GM12865 (cell line): ENCODE results near the gene CCNJL.

Experiments used
- DNase-seq: peaks from one replicate; pipeline ENCODE4 v3.0.0; 2010; ENCODE audit warnings: low read depth
- H3K4me3 ChIP-seq: 2 replicates; pipeline ENCODE4 v1.5.1; 2011; ENCODE audit warnings: mild to moderate bottlenecking, low read depth, low read length, control low read depth
- CTCF ChIP-seq: IDR thresholded peaks from 2 replicates; pipeline ENCODE4 v1.5.1; 2011; ENCODE audit warnings: low read length, control low read depth, low read depth, inconsistent platforms; ENCODE audit not compliant: insufficient read depth; ENCODE audit errors: missing control alignments

Gene CCNJL

GRCh38 chr5:160274483-160274931 lies 37.9 kb downstream of the CCNJL start:
- no peak for TF ChIP-seq CTCF
- DNase-seq: peak; percentile 27
- no peak overlapping the region for H3K4me3 ChIP-seq

GRCh38 chr5:160272889-160273288 lies 39.5 kb downstream of the CCNJL start:
- no peak for TF ChIP-seq CTCF
- DNase-seq: no peak
- H3K4me3 ChIP-seq: no peak overlapping the region

- DNase-seq: no peak
- no peak for TF ChIP-seq CTCF
- H3K4me3 ChIP-seq: no peak overlapping the region
These were observed 40.1 kb downstream of the CCNJL start for GRCh38 chr5:160272264-160272663.

- no peak overlapping the region for H3K4me3 ChIP-seq
- no peak for TF ChIP-seq CTCF
- DNase-seq: no peak
These were observed 40.5 kb downstream of the CCNJL start for GRCh38 chr5:160271836-160272235.

GRCh38 chr5:160271396-160271795 lies 41.0 kb downstream of the CCNJL start:
- TF ChIP-seq CTCF: no peak
- H3K4me3 ChIP-seq: no peak overlapping the region
- peak; percentile 60 for DNase-seq

GRCh38 chr5:160270704-160271103 lies 41.7 kb downstream of the CCNJL start:
- no peak overlapping the region for H3K4me3 ChIP-seq
- TF ChIP-seq CTCF: no peak
- DNase-seq: no peak

GRCh38 chr5:160269017-160269416 lies 43.3 kb downstream of the CCNJL start:
- no peak for TF ChIP-seq CTCF
- no peak for DNase-seq
- no peak overlapping the region for H3K4me3 ChIP-seq
